HG03565 (cell line): ENCODE data around the gene ARHGEF37.
"Not testable (repeated sequence)": the region's sequence is repeated elsewhere in the genome, so short reads cannot be mapped to it uniquely, and the experiment has no call there.

Experiments used
- ATAC-seq: cut with Tn5 transposase; IDR thresholded peaks from one replicate; pipeline ENCODE4 v1.9.1; 2021; ENCODE audit warnings: mild to moderate bottlenecking, moderate library complexity; ENCODE audit not compliant: unreplicated experiment

Gene ARHGEF37

GRCh38 chr5:149564542-149565140 is 16.7 kb upstream of the ARHGEF37 start:
- ATAC-seq, result peak; percentile 92

- no peak for ATAC-seq
Measured at GRCh38 chr5:149567226-149567625, 14.1 kb upstream of the ARHGEF37 start.

GRCh38 chr5:149572170-149572569 is 9.1 kb upstream of the ARHGEF37 start:
- no peak for ATAC-seq

DNA sequence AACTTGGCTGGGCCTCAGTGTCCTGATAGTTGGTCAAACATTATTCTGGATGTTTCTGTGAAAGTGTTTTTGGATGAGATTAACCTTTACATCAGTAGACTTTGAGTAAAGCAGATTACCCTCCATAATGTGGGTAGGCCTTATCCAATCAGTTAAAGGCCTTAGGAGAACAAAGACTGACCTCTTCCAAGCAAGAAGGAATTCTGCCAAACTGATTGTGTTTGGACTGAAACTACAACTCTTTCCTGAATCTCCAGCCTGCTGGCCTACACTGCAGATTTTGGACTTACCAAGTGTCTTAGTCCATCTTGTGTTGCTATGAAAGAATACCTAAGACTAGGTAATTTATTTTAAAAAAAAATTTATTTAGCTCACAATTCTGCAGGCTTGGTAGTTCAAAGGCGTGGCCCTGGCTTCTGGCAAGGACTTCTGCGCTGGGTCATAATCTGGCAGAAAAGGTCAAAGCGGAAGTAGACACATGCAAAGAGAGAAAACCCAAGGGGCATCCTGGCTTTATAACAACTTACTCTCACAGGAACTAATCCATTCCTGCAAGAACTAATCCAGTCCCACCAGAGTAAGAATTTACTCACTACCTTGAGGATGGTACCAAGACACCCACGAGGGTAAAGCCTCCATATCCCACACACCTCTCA is 8.6 kb upstream of the ARHGEF37 start:
- ATAC-seq, result no peak

- ATAC-seq, result no peak
Measured at GRCh38 chr5:149575131-149575530, 6.2 kb upstream of the ARHGEF37 start.

- no peak for ATAC-seq
Measured at GRCh38 chr5:149576021-149576420, 5.3 kb upstream of the ARHGEF37 start.

DNA sequence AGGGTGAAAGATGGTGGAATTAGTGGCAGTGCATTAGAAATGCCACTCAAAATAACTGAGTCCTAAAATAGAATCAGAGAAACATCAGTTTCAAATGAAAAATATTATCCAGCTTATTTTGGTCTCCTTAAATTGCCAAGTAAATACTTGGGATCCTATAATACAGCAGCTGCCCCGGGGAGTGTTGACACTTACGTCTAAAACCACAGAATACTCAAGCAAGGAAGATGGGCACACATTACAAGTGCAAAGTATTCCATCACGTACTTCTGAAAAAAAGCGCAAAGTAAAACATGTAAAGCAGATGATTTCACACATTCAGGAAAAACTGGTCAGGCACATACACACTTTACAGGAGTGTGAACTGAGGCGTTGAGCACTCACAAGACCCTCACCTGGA is 2.4 kb upstream of the ARHGEF37 start:
- ATAC-seq, result no peak

GRCh38 chr5:149580808-149581191 is 498 bp upstream of the ARHGEF37 start:
- no peak for ATAC-seq

DNA sequence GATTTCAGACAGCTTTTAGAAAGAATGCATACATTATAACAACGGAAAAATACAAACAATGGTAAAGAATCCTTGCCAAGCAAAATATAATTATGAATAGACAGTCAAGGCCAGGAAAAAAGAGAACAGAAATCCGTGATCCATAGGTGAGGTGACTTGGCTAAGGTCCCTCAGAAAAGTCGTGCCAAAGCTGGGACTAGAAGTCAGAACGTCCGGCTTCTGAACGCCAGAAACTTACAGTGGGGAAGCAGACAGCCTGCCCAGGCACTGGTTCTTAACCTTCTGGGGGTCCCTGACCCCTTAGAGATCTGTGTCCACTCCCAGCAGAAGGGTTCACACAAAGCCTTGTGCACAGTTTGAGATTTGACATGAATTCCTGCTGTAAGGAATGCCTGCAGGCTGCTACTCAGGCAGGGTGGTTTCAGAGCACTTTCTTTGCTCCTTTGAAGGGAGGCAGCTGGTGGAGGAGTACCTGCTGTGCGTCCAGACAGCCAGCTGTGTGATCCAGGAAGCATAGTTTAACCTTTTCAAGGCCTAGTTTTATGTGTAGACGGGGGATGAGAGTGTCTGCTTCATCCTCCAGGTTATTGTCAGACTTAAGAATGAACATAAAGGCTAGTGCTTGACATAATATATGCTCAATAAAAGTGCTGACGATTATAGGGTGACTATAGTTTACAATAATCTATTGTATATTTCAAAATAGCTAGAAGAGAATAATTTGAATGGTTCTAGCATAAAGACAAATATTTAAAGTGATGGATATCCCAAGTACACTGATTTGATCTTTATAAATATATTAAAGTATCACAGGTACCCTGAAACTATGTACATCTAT is 852 bp downstream of the ARHGEF37 start:
- no peak for ATAC-seq

- ATAC-seq, result no peak
Measured at GRCh38 chr5:149583394-149583793, 2.1 kb downstream of the ARHGEF37 start.

- no peak for ATAC-seq
Measured at GRCh38 chr5:149584121-149584520, 2.8 kb downstream of the ARHGEF37 start.

DNA sequence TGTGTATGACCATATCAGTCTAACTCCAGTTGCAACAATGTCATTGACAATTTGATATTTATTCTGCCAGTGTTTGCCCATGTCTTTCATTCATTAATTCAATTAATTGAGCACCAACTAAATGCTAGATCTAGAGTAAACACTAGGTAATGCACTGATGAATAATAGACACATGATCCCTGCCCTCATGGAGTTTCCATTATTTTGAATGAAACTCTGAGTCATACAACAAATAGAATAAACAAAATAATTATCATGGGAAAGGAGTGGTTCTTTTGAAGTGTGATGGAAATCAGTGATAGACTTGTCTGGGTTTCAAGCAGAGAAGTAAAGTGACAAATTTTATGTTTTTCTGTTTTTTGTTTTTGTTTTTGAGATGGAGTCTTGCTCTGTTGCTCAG is 4.6 kb downstream of the ARHGEF37 start:
- no peak for ATAC-seq

DNA sequence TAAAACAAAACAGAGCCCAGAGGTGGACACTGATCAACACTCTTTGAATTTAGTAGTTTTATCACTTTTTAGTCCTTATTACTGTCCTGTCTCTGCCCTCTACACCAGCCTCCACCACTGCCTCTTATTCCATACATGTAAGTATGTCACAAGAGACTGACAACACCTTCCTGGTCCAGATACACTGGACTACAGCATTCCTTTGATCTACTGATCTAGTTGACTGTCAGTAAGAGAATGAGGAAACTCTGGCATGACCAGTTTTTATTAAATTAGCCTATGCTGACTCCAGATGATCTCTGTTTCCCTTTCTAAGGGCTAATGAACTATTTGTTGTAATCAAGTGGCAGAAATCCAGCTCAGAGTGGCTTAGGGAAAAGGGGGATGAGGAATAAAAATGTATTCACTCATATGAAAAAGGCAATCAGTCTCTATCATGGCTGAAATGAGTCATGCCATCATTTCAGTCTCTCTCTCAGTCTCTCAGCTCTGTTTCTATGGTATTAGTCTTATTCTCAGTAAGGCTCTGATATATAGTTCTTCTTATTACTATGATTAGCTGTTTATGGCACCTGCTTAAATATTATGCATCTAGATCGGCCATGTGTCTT is 5.5 kb downstream of the ARHGEF37 start:
- ATAC-seq, result peak; percentile 69

DNA sequence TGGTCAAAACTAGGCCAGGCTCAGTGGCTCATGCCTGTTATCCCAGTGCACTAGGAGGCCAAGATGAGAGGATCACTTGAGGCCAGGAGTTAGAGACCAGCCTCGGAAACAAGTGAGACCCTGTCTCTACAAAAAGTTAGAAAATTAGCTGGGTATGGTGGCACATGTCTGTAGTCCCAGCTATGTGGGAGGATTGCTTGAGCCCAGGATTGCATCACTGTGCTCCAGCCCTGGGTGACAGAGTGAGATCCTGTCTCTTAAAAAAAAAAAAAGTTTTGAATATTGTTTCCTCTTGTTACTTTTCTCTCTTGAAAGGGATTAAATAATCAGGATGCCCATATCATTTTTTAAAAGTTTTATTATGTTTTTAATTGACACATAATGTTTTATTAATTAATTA is 7.6 kb downstream of the ARHGEF37 start:
- ATAC-seq, result no peak

DNA sequence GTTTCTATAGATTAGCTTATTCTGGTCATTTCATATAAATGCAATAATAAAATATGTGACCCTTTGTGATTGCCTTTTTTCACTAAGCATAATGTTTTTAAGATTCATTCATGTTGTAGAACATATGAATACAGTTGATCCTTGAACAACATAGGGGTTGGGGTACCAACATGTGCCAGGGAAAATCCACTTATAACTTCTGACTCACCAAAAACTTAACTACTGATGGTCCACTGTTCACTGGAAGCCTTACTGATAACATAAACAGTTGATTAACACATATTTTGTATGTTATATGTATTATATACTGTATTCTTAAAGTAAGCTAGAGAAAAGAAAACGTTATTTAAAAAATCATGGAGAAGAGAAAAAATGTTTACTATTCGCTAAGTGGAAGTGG is 12.1 kb downstream of the ARHGEF37 start:
- no peak for ATAC-seq

DNA sequence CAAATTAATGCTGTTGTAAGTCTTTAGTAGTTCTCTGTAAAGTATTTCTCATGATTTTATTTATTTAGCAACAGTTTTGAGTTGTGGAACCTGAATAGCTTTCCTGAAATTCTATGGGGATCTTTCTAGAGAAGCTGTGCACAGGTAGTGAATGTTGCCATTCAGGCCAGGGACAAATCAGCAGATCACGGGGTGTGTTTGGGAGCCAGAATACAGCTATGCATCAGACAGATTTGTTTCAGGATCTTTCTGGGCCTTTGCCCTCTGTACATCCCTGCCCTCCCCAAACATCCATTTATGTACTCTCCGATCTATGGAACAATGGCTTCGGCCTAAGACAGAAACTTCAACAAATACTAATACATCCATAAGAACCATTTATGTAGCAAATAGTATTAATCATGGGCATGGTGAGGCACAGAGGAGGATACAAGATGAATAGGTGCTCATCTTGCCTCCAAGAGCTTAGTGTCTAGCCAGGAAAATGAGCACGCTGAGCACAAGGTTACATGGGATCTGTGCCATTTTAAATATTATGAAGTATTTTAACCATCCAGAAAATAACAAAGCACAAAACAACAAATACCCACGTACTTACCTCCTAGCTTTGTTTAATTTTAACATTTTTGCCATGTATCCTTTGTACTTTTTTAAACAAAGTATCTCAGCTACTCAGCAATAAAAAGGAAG is 13.1 kb downstream of the ARHGEF37 start:
- no peak for ATAC-seq

- not testable (repeated sequence) for ATAC-seq
Measured at GRCh38 chr5:149595105-149595504, 13.8 kb downstream of the ARHGEF37 start.

DNA sequence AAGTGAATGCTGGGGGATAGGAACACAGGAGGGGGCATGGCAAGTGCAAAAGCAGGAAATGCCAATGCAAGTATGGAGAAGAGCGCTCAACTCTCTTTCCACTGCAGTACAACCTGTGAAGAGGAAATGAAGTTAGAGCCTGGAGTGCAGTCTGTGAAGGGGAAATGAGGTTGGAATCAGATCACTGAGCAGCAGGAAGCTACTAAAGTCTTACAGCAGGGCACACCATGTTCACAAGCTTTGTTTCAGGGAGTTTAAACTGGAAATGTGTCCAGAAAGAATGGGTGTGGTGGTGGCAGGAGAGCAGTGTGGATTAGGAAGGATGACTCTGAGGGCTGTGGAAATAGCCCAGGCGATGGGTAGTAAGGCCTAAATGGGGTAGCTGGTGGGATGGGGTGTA is 15.4 kb downstream of the ARHGEF37 start:
- no peak for ATAC-seq

GRCh38 chr5:149597618-149598017 is 16.3 kb downstream of the ARHGEF37 start:
- no peak for ATAC-seq

- not testable (repeated sequence) for ATAC-seq
Measured at GRCh38 chr5:149598234-149598633, 16.9 kb downstream of the ARHGEF37 start.

- no peak for ATAC-seq
Measured at GRCh38 chr5:149598966-149599365, 17.7 kb downstream of the ARHGEF37 start.
